ENCODE results near the gene KIR2DL1.
"Not testable (repeated sequence)": the region's sequence is repeated elsewhere in the genome, so short reads cannot be mapped to it uniquely, and the experiment has no call there.

DNA sequence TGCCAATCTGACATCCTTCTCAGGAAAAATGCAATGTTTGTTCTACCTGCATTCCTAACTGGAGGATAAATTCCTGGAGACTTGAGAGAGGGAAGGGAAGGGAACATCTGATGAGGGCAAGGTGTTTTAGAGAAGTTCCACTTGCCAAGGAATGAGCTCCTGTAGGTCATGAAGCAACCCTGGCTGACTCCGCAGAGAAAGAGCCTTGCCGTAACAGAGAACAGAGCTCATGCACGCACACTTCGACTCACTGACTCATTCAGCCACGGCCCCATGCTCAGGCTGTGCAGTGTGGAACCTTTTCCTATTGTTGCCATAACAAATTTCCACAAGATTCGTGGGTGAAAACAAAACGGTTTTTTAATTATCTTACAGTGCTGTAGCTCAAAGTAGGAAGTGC, 9.3 kb downstream of the KIR2DL1 start:
- TF ChIP-seq, protein P1, sequence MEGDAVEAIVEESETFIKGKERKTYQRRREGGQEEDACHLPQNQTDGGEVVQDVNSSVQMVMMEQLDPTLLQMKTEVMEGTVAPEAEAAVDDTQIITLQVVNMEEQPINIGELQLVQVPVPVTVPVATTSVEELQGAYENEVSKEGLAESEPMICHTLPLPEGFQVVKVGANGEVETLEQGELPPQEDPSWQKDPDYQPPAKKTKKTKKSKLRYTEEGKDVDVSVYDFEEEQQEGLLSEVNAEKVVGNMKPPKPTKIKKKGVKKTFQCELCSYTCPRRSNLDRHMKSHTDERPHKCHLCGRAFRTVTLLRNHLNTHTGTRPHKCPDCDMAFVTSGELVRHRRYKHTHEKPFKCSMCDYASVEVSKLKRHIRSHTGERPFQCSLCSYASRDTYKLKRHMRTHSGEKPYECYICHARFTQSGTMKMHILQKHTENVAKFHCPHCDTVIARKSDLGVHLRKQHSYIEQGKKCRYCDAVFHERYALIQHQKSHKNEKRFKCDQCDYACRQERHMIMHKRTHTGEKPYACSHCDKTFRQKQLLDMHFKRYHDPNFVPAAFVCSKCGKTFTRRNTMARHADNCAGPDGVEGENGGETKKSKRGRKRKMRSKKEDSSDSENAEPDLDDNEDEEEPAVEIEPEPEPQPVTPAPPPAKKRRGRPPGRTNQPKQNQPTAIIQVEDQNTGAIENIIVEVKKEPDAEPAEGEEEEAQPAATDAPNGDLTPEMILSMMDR (conservative IDR thresholded peaks at IDR 0.05; ENCODE audit: low read length), result not testable (repeated sequence)
- TF ChIP-seq EZH2phosphoT487 (IDR thresholded peaks at IDR 0.05; ENCODE audit: borderline replicate concordance, low read depth, low read length), result not testable (repeated sequence)

Data from OCI-LY7 (cell line).